Tibial artery (tissue), 4 donors: Measurements from ENCODE around the gene TOX2.

Source experiments
- DNase-seq, 2 donors: peaks; one replicate each; pipeline ENCODE4 v3.0.0-alpha.2; 2019
- H3K27ac ChIP-seq, 2 donors: fragments of 200-600 bp; sonication (generic) in 1 of 2; 1 replicate in 1 of 2; 2 replicates in 1 of 2; pipeline ENCODE4 v1.5.1; 2018 to 2019; ENCODE audit warnings: mild to moderate bottlenecking in 1 of 2
- H3K27me3 ChIP-seq, 2 donors: fragments of 200-600 bp; sonication (generic) in 1 of 2; one replicate each; pipeline versions ENCODE4 v1.5.1 to v1.6.0; 2016 to 2019
- H3K36me3 ChIP-seq, 3 donors: fragments of 200-600 bp; sonication (generic) in 2 of 3; one replicate each; pipeline ENCODE4 v1.5.1; 2016 to 2019; ENCODE audit warnings: mild to moderate bottlenecking in 2 of 3
- H3K4me1 ChIP-seq, 4 donors: fragments of 200-600 bp; sonication (generic) in 2 of 4; 1 replicate in 3 of 4; 2 replicates in 1 of 4; pipeline ENCODE4 v1.5.1; 2016 to 2019
- H3K4me3 ChIP-seq, 2 donors: fragments of 200-600 bp; sonication (generic) in 1 of 2; 1 replicate in 1 of 2; 2 replicates in 1 of 2; pipeline ENCODE4 v1.5.1; 2018 to 2019; ENCODE audit warnings: mild to moderate bottlenecking in 2 of 2
- H3K9me3 ChIP-seq, 3 donors: fragments of 200-600 bp; sonication (generic) in 1 of 3; one replicate each; pipeline ENCODE4 v1.5.1; 2016 to 2019
- intact Hi-C: fragments of 100-400 bp; cut with DNase I; formaldehyde crosslinking; loops from one replicate; pipeline ENCODE4 v1.15.0; 2023; ENCODE audit warnings: low total_unique reads
- TF ChIP-seq, protein P1 (sequence below), 2 experiments: fragments of 200-600 bp in 1 of 2; fragments of 450-650 bp in 1 of 2; IDR thresholded peaks; one replicate each; pipeline ENCODE4 v1.5.1; 2017 to 2019; ENCODE audit warnings: antibody characterized with exemption in 2 of 2, mild to moderate bottlenecking in 1 of 2, moderate library complexity in 1 of 2

The TOX2 gene

DNA sequence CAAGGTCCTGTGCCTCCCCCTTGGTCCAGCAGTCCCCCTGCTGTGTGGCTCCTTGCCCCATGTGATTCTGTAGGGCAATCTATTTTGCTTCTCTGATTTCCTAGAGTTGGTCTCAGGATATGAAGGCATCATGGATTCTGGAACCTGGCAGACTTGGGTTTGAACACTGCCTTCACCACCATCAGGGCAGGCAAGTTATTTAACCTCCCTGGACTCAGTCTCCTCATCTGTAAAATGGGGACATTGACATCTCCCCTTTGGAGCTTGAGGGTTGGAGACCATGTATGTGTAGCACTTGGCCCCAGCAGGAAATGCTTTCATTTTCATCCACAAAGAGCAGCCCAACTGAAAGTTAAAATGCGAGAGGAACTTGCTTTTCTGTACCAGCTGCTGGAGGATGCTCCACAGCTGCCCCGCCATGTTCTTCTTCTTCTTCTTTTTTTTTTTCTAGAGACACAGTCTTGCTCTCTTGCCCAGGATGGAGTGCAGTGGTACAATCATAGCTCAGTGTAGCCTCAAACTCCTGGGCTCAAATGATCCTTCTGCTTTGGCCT lies 6.7 kb downstream of the TOX2 start:
- intact Hi-C loops: no loop called here
- no peak overlapping the region for H3K27ac ChIP-seq
- DNase-seq: no peak
- H3K4me1 ChIP-seq: peaks cover 0 to 3% (median under 1%) of the 10 kb centered on the region in 4 donors
- TF ChIP-seq, protein P1, sequence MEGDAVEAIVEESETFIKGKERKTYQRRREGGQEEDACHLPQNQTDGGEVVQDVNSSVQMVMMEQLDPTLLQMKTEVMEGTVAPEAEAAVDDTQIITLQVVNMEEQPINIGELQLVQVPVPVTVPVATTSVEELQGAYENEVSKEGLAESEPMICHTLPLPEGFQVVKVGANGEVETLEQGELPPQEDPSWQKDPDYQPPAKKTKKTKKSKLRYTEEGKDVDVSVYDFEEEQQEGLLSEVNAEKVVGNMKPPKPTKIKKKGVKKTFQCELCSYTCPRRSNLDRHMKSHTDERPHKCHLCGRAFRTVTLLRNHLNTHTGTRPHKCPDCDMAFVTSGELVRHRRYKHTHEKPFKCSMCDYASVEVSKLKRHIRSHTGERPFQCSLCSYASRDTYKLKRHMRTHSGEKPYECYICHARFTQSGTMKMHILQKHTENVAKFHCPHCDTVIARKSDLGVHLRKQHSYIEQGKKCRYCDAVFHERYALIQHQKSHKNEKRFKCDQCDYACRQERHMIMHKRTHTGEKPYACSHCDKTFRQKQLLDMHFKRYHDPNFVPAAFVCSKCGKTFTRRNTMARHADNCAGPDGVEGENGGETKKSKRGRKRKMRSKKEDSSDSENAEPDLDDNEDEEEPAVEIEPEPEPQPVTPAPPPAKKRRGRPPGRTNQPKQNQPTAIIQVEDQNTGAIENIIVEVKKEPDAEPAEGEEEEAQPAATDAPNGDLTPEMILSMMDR (IDR thresholded peaks at IDR 0.05): no peak
- no peak overlapping the region for H3K4me3 ChIP-seq
- no peaks in the 10 kb centered on the region for H3K36me3 ChIP-seq
- no peaks in the 10 kb centered on the region for H3K9me3 ChIP-seq
- peaks cover 0 to 22% of the 10 kb centered on the region in 2 donors for H3K27me3 ChIP-seq

DNA sequence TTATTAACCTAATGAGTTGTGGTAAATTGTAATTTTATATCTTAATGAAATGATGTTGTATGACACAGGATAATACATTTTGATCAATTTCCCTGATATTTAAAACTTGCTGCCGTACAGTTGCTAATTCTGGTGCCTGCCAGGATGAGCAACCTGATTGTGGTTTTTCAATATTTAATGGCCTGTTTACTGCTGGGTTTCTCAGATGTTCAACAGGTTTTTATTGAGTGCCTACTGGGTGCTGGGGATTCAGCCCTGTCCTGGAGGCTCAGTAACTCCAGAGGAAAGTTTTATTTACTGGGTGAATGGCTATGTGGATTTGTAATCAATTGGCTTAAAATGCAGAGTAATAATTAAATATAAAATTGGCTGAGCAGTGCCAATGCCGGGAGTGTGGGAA lies 8.0 kb downstream of the TOX2 start:
- no peak overlapping the region for H3K27ac ChIP-seq

DNA sequence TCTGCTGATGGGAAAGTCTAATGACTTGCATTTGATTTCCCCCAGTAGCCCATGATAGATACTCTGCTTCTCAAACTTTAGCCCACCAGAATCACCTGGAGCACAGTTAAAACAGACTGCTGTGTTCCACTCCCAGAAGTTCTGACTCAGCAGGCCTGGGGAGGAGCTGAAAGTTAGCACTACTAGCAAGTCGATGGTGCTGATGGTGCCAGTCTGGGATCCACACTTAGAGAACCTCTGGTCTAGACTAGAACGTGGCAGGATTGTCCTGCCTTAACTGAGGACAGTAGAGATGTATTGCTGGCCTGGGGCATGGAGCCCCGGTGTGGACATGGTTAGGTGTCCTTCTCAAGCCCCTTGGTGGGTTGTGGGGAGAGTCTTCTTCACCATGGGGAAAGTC lies 8.7 kb downstream of the TOX2 start:
- H3K4me1 ChIP-seq: no peaks in the 10 kb centered on the region
- intact Hi-C loops: no loop called here
- TF ChIP-seq, protein P1 (IDR thresholded peaks at IDR 0.05): no peak
- H3K9me3 ChIP-seq: no peaks in the 10 kb centered on the region
- peak in 1 of 2 donors; percentile 24 for DNase-seq
- no peak overlapping the region for H3K4me3 ChIP-seq
- H3K27me3 ChIP-seq: peaks cover 0 to 6% of the 10 kb centered on the region in 2 donors
- no peaks in the 10 kb centered on the region for H3K36me3 ChIP-seq
- H3K27ac ChIP-seq: no peak overlapping the region

More for the DNA sequence above, 8.0 kb downstream of the TOX2 start:
- Histone ChIP-seq H3K4me1 (no peaks in the 10 kb centered on the region), H3K9me3 (no peaks in the 10 kb centered on the region), H3K36me3 (no peaks in the 10 kb centered on the region), H3K4me3 (no peak overlapping the region), H3K27me3 (peaks cover 0 to 12% of the 10 kb centered on the region in 2 donors)
- TF ChIP-seq, protein P1 (IDR thresholded peaks at IDR 0.05): no peak
- intact Hi-C loops: no loop called here
- DNase-seq: no peak

DNA sequence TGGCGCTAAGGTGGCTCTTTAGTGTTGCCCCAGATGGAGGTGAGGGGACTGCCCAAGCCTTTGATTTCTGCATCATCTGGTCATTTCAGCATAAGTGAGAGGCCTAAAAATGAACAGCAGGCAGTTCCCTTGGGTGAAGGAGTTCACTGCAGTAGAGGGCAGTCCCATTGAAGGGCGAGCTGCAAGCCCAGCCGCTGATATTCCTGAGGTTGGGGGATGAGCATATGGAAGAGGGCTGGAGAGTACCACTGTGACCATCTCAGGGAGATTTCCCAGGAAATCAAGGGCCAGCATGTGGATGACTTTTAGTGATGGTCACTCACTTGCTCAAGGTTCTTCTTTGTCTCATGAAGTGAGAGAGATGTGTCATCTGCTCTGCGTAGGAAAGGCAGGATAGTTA lies 9.3 kb downstream of the TOX2 start:
- Histone ChIP-seq H3K36me3 (no peaks in the 10 kb centered on the region), H3K4me1 (no peaks in the 10 kb centered on the region), H3K4me3 (no peak overlapping the region), H3K27me3 (peaks cover 0 to 6% of the 10 kb centered on the region in 2 donors), H3K9me3 (no peaks in the 10 kb centered on the region), H3K27ac (no peak overlapping the region)
- TF ChIP-seq, protein P1 (IDR thresholded peaks at IDR 0.05): no peak
- intact Hi-C loops: no loop called here
- DNase-seq: peak in 1 of 2 donors; percentile 34

DNA sequence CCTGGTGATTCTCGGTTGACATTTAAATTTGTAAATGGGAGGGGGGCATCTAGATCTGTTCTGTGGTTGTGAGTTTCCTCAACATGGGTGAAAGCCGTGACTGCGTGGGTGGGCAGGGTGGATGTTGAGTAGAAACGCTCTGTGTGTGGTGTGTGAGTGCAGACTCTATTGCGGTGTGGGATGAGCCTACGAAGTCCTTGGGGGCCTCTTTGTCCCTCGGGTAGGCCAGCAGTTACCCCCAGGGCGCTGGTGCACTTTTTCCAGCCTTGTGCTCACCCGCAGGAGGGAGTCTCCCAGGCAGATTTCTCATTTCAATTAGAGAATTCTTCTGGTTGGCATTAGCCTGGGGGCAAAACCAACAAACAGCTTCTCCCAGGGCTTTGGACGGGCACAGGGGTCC lies 10.6 kb downstream of the TOX2 start:
- no peaks in the 10 kb centered on the region for H3K36me3 ChIP-seq
- no peak for DNase-seq
- TF ChIP-seq, protein P1 (IDR thresholded peaks at IDR 0.05): no peak
- H3K4me3 ChIP-seq: no peak overlapping the region
- no peaks in the 10 kb centered on the region for H3K9me3 ChIP-seq
- intact Hi-C loops: no loop called here
- H3K4me1 ChIP-seq: no peaks in the 10 kb centered on the region
- no peak overlapping the region for H3K27ac ChIP-seq
- H3K27me3 ChIP-seq: peaks cover 0 to 6% of the 10 kb centered on the region in 2 donors

DNA sequence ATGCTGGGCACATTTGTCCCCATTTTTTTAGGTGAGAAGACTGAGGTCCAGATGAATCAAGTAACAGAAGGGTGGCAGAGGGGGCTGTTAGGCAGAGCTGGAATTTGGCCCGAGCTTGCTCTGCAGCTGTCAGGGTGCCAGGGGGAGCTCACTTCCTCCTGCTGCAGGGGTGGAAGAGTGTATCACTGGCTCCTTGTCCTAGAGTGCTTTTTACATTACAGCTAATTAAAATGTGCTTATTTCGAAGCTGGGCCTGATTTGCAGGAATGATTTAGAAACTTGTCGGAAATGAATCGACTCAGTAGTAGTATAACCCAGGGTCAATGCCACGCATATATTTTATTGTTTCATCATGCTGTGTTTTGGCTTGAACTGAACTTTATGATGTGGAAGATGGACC lies 11.1 kb downstream of the TOX2 start:
- DNase-seq: peak in 1 of 2 donors; percentile 47
- Histone ChIP-seq H3K27ac (no peak overlapping the region), H3K36me3 (no peaks in the 10 kb centered on the region), H3K4me3 (no peak overlapping the region), H3K27me3 (peaks cover 0 to 6% of the 10 kb centered on the region in 2 donors), H3K4me1 (no peaks in the 10 kb centered on the region), H3K9me3 (no peaks in the 10 kb centered on the region)
- TF ChIP-seq, protein P1 (IDR thresholded peaks at IDR 0.05): no peak
- intact Hi-C loops: no loop called here
